Esophagus squamous epithelium (tissue), 5 donors: ENCODE data around the gene ARL11. TPM values are rescaled to one million over a fixed set of nuclear protein-coding genes. Genes with fewer than 3 reads are reported as not detected.
"Not testable (repeated sequence)": the region's sequence is repeated elsewhere in the genome, so short reads cannot be mapped to it uniquely, and the experiment has no call there.

ENCODE experiments used
- DNase-seq: peaks from one replicate; lab custom pipeline; 2025; lab: John Stamatoyannopoulos, UW
- H3K27ac ChIP-seq, 4 donors: fragments of 200-600 bp; sonication (generic); one replicate each; pipeline ENCODE4 v1.5.1; 2016 to 2019; ENCODE audit warnings: mild to moderate bottlenecking in 1 of 4
- H3K27me3 ChIP-seq, 4 donors: fragments of 200-600 bp; sonication (generic); 1 replicate in 3 of 4; 2 replicates in 1 of 4; pipeline versions ENCODE4 v1.5.1 to v1.6.0; 2017 to 2021; ENCODE audit warnings: antibody characterized with exemption in 1 of 4
- H3K36me3 ChIP-seq, 3 donors: fragments of 200-600 bp; sonication (generic); one replicate each; pipeline ENCODE4 v1.5.1; 2016 to 2019
- H3K4me1 ChIP-seq, 3 donors: fragments of 200-600 bp; sonication (generic); one replicate each; pipeline ENCODE4 v1.5.1; 2017 to 2019
- H3K4me3 ChIP-seq, 4 donors: fragments of 200-600 bp; sonication (generic); 1 replicate in 3 of 4; 2 replicates in 1 of 4; pipeline ENCODE4 v1.5.1; 2016 to 2019; ENCODE audit warnings: mild to moderate bottlenecking in 2 of 4, moderate library complexity in 1 of 4
- H3K9me3 ChIP-seq, 3 donors: fragments of 200-600 bp; sonication (generic); one replicate each; pipeline ENCODE4 v1.5.1; 2016 to 2019
- CTCF ChIP-seq, 6 experiments: fragments of 450-650 bp in 4 of 6; fragments of 200-600 bp in 2 of 6; sonication (generic) in 2 of 6; IDR thresholded peaks; one replicate each; pipeline ENCODE4 v1.5.1; 2016 to 2019; ENCODE audit warnings: antibody characterized with exemption in 6 of 6, mild to moderate bottlenecking in 4 of 6, moderate library complexity in 4 of 6
- POLR2A ChIP-seq, 4 donors: fragments of 450-650 bp; IDR thresholded peaks; one replicate each; pipeline ENCODE4 v1.6.1; 2017; ENCODE audit warnings: antibody characterized with exemption in 4 of 4, mild to moderate bottlenecking in 4 of 4, moderate library complexity in 3 of 4
- WGBS, 2 donors: methylation state at CpG; one replicate each; pipeline ENCODE4 v1.1.5; 2018; 5-methylcytosine and 5-hydroxymethylcytosine counted together
- intact Hi-C: fragments of 100-400 bp; cut with DNase I; formaldehyde crosslinking; loops from one replicate; pipeline ENCODE4 v1.15.0; 2022
- total RNA-seq, 4 donors: library from RNA; depleted of rRNA; stranded (reverse); fragments of >200 nt; gene quantifications; one replicate each; pipeline ENCODE4 v1.1.0, GENCODE V29; 2016
- donor health status: DM: yes; HTN: yes; CAD: no.

ARL11 gene
- total RNA-seq, 4 donors from 2014 or later, result 0.22 to 1.9 (median 0.95) TPM

GRCh38 chr13:49596221-49596620 is 32.1 kb upstream of the ARL11 start:
- Histone ChIP-seq H3K4me1 (no peaks in the 10 kb centered on the region), H3K4me3 (no peak overlapping the region), H3K9me3 (no peaks in the 10 kb centered on the region), H3K27me3 (no peaks in the 10 kb centered on the region), H3K36me3 (no peaks in the 10 kb centered on the region), H3K27ac (no peak overlapping the region)
- no peak for DNase-seq
- no peak for TF ChIP-seq CTCF (IDR thresholded peaks at IDR 0.05)
- TF ChIP-seq POLR2A (IDR thresholded peaks at IDR 0.05), result no peak
- 25 to 86% methylated on average over 1 of the region's 2 CpGs for WGBS, 2 donors
- intact Hi-C loops, result loop anchor here (10.0 kb wide), 1 partner anchor 501 kb away; no protein-coding TSS in a partner anchor

DNA sequence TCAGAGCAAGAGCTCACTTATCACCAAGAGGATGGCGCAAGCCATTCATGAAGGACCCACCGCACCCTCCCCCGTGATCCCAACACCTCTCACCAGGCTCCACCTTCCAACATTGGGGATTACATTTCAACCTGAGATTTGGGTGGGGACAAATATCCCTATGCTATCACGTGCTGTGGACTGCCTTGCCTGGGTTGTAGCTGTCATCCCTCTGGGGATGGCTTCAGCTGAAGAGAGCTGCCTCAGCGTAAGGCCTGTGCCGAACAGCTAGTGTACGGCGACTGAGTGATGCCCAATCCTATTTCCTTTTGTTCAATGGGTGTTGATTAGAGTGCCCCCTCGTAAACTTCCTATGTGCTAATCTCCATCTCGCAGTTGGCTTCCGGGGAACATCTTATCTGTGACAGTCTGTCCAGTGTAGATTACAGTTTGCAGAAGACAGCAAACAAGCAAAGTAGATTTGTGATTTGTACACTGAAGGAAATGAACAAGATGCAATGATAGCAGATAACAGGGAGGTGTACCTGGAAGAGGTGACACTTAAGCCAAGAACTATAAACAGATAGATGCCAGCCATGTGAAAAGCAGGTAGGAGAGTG is 31.2 kb upstream of the ARL11 start:
- no peaks in the 10 kb centered on the region for H3K9me3 ChIP-seq
- peaks cover 0 to 2% (median 0%) of the 10 kb centered on the region in 3 donors for H3K4me1 ChIP-seq
- no peak overlapping the region for H3K27ac ChIP-seq
- 78 to 84% methylated on average over 10 to 11 of the region's 11 CpGs for WGBS, 2 donors
- intact Hi-C loops, result loop anchor here (10.0 kb wide), 1 partner anchor 502 kb away; no protein-coding TSS in a partner anchor
- no peak overlapping the region for H3K4me3 ChIP-seq
- no peaks in the 10 kb centered on the region for H3K27me3 ChIP-seq
- no peak for DNase-seq
- TF ChIP-seq CTCF (IDR thresholded peaks at IDR 0.05), result no peak
- TF ChIP-seq POLR2A (IDR thresholded peaks at IDR 0.05), result no peak
- H3K36me3 ChIP-seq, result no peaks in the 10 kb centered on the region

DNA sequence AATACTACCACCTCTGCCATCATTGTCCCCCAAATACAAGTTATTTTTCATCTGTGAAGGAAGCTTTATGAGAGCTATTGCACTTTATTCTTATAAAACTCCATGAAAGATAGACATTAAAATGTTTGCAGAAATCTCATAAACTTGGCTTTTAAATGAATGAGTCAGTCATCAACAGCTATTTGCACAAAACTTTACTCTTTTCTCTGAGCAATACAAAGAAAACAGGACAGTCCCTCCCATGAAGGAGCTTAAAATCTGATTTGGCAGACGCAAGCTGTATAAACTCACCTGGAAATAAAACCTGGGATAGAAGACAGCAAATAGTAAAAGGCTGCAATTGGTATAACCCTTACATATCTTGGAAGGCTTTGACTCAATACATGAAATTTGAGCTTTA is 26.3 kb upstream of the ARL11 start:
- H3K4me3 ChIP-seq, result no peak overlapping the region
- no peak for DNase-seq
- intact Hi-C loops, result no loop called here
- no peaks in the 10 kb centered on the region for H3K9me3 ChIP-seq
- 41 to 50% methylated on average over 1 of the region's 1 CpG for WGBS, 2 donors
- TF ChIP-seq POLR2A (IDR thresholded peaks at IDR 0.05) (no peak), CTCF (IDR thresholded peaks at IDR 0.05) (no peak)
- peak overlapping the region in 1 of 4 donors; percentile 40 for H3K27ac ChIP-seq
- peaks cover 0 to 20% (median 0%) of the 10 kb centered on the region in 3 donors for H3K4me1 ChIP-seq
- no peaks in the 10 kb centered on the region for H3K27me3 ChIP-seq
- no peaks in the 10 kb centered on the region for H3K36me3 ChIP-seq

- H3K4me3 ChIP-seq, intact Hi-C loops, H3K36me3 ChIP-seq, DNase-seq, H3K9me3 ChIP-seq, H3K27me3 ChIP-seq: not testable (repeated sequence)
- peak overlapping the region in 1 of 4 donors; percentile 40 for H3K27ac ChIP-seq
- WGBS, 2 donors, result 77 to 92% methylated on average over 6 to 7 of the region's 7 CpGs
- H3K4me1 ChIP-seq, result peaks cover 0 to 20% (median 0%) of the 10 kb centered on the region in 3 donors
These were observed 25.7 kb upstream of the ARL11 start for GRCh38 chr13:49602615-49603014.

DNA sequence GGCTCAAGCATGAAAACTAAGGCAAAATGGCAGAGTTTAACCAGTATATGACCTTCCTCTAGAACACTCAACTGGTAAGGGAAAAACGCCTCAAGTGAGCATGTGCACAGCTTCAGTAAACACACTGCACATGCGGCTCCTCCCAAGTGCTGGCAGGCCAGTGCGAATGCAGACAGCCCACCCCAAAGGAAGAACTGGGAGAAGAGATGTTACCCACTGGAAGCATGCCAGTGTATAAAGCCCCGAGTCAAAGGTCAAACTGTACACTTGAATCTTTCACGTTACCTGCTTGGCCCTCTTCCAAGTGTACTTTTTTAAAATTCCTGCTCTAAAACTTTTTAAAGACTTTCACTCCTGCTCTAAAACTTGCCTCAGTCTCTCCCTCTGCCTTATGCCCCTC is 23.7 kb upstream of the ARL11 start:
- Histone ChIP-seq H3K27ac (no peak overlapping the region), H3K36me3 (no peaks in the 10 kb centered on the region), H3K4me3 (no peak overlapping the region), H3K27me3 (no peaks in the 10 kb centered on the region), H3K4me1 (peaks cover 0 to 20% (median 0%) of the 10 kb centered on the region in 3 donors), H3K9me3 (no peaks in the 10 kb centered on the region)
- 53 to 59% methylated on average over 5 of the region's 5 CpGs for WGBS, 2 donors
- intact Hi-C loops, result no loop called here
- no peak for TF ChIP-seq CTCF (IDR thresholded peaks at IDR 0.05)
- no peak for TF ChIP-seq POLR2A (IDR thresholded peaks at IDR 0.05)
- DNase-seq, result no peak
